RWPE1 (cell line): ENCODE results near the gene NFKBIA.

ENCODE experiments used
- CTCF ChIA-PET: fragments of 350-600 bp; sonication (Branson Sonifier 250); formaldehyde crosslinking; extraction: SDS; loops from one replicate; lab custom pipeline; 2021; lab: Yijun Ruan, JAX
- POLR2A ChIA-PET: fragments of 400-600 bp; formaldehyde crosslinking; extraction: SDS; loops from one replicate; lab custom pipeline; 2020; ENCODE audit warnings: antibody characterized with exemption; ENCODE audit not compliant: low non-redundant PET; lab: Yijun Ruan, JAX
- DNase-seq: peaks from one replicate; pipeline ENCODE4 v3.0.0; 2012; ENCODE audit warnings: low spot score
- H3K27ac ChIP-seq: fragments of 450-650 bp; 2 replicates; pipeline ENCODE4 v1.5.1; 2017
- TF ChIP-seq, protein P1 (sequence below): fragments of 450-650 bp; conservative IDR thresholded peaks from 2 replicates; pipeline ENCODE4 v1.5.1; 2017; ENCODE audit warnings: low read depth, mild to moderate bottlenecking

NFKBIA gene

DNA sequence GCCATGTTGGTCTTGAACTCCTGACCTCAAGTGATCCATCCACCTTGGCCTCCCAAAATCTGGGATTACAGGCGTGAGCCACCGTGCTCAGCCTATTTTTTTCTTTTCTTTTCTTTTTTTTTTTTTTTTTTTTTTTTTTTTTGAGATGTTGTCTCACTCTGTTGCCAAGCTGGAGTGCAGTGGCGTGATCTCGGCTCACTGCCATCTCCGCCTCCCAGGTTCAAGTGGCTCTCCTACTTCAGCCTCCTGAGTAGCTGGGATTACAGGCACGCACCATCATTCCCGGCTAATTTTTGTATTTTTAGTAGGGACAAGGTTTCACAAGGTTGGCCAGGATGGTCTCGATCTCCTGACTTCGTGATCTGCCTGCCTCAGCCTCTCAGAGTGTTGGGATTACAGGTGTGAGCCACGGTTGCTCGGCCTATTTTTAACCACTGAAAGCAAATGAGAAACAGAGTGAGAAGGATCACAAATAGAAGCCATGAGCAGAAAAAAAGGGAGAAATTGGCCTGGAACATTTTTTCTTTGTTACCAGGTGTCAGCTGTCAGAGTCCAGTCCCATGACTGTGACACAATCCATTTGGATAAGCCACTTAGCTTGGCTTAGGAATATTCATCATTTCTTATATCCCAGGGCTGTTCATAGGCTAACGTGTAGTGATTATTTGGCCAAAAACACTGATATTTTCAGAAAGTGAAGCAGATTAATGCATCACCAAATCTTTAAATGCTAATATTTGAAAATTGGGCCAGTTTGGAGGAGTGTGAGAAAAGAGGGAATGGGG, 7.9 kb upstream of the NFKBIA start:
- TF ChIP-seq, protein P1, sequence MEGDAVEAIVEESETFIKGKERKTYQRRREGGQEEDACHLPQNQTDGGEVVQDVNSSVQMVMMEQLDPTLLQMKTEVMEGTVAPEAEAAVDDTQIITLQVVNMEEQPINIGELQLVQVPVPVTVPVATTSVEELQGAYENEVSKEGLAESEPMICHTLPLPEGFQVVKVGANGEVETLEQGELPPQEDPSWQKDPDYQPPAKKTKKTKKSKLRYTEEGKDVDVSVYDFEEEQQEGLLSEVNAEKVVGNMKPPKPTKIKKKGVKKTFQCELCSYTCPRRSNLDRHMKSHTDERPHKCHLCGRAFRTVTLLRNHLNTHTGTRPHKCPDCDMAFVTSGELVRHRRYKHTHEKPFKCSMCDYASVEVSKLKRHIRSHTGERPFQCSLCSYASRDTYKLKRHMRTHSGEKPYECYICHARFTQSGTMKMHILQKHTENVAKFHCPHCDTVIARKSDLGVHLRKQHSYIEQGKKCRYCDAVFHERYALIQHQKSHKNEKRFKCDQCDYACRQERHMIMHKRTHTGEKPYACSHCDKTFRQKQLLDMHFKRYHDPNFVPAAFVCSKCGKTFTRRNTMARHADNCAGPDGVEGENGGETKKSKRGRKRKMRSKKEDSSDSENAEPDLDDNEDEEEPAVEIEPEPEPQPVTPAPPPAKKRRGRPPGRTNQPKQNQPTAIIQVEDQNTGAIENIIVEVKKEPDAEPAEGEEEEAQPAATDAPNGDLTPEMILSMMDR, result no peak
- no peak for DNase-seq
- ChIA-PET CTCF (interaction anchor here (0.6 to 1.4 kb wide), 3 partner anchors 150 to 274 kb away, joined by 3 to 6 read pairs (median 6); no protein-coding TSS in a partner anchor), POLR2A (interaction anchor here (0.6 kb wide), 1 partner anchor 270 kb away, joined by 3 read pairs; no protein-coding TSS in a partner anchor)
- no peak overlapping the region for H3K27ac ChIP-seq

- H3K27ac ChIP-seq, result no peak overlapping the region
- TF ChIP-seq, protein P1, result no peak
- ChIA-PET CTCF (no interaction called here), POLR2A (no interaction called here)
- no peak for DNase-seq
Observed at GRCh38 chr14:35410858-35411257, 6.3 kb upstream of the NFKBIA start.

GRCh38 chr14:35409595-35409994, 5.0 kb upstream of the NFKBIA start:
- POLR2A ChIA-PET, result no interaction called here
- no peak for DNase-seq
- H3K27ac ChIP-seq, result no peak overlapping the region
- CTCF ChIA-PET, result no interaction called here
- TF ChIP-seq, protein P1, result no peak

- ChIA-PET POLR2A (no interaction called here), CTCF (interaction anchor here (0.5 to 0.6 kb wide), 3 partner anchors 90 to 452 kb away, joined by 3 read pairs; no protein-coding TSS in a partner anchor)
- TF ChIP-seq, protein P1, result no peak
- H3K27ac ChIP-seq, result no peak overlapping the region
- no peak for DNase-seq
Observed at GRCh38 chr14:35408026-35408425, 3.5 kb upstream of the NFKBIA start.

DNA sequence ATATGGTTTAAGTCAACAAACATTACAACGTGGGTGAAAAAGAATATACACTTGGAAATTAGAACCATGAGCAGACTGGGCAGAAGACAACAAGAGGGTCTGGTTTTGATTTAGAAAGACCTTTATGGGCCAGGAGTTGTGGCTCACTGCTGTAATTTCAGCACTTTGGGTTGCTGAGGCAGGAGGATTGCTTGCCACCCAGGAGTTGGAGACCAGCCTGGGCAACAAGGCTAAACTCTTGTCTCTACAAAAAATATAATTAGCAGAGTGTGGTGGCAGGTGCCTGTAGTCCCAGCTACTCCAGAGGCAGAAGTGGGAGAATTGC, 2.7 kb upstream of the NFKBIA start:
- TF ChIP-seq, protein P1, result peak; percentile 38
- ChIA-PET POLR2A (no interaction called here), CTCF (interaction anchor here (0.6 to 0.7 kb wide), 3 partner anchors 89 to 271 kb away, joined by 3 to 4 read pairs (median 3); no protein-coding TSS in a partner anchor)
- no peak for DNase-seq
- no peak overlapping the region for H3K27ac ChIP-seq

DNA sequence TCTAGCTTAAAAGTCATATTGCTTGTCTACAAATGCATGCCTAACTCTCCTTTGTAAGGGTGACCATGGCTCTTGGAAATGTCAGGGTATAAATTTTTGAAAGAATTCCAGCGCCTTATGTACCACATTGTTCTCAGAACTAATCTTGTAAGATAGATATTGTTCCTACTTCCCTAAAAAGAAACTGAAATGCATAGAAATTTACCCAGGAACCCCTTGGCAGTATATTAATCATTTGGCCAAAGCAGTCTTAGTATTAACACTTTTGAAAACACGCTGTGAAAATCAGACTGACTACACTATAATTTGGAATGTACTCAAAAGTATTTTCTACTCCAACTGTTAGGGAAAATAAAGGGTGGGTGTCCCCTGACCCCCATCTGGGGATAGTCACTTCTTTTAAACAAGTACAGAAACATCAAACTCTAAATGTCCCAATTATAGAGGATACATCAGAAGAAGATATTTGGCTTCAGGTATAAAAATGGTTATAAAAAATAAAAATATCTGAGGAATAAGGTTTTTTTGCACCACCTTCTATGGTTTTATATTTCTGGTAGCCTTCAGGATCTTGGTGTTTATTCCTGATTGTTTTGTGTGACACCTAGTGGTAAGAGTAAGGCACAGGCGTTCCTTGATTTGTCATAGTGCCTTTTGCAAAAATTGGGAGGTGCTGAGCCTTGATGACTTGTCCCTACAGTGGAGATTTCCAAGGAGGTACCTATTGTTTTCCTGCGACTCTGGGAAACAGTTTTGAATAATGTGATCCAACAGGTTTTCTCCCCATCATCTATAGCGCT, 2.2 kb upstream of the NFKBIA start:
- CTCF ChIA-PET, result interaction anchor here (0.7 to 1.5 kb wide), 3 partner anchors 16 to 177 kb away, joined by 3 to 4 read pairs (median 3); no protein-coding TSS in a partner anchor
- no peak overlapping the region for H3K27ac ChIP-seq
- TF ChIP-seq, protein P1, result peak; percentile 90
- peak; percentile 68 for DNase-seq
- POLR2A ChIA-PET, result no interaction called here
